ENCODE data around the gene FMO1. TPM values are rescaled to one million over a fixed set of nuclear protein-coding genes. Genes with fewer than 3 reads are reported as not detected.

FMO1 gene
- total and polyA plus RNA-seq, 2 of the 8 experiments (the other 6 are each of a cell fraction or from before 2014, with no cell fraction given) = 0.11 TPM; not detected in 1

- no peak for TF ChIP-seq MAX (IDR thresholded peaks at IDR 0.05)
These were observed 30.4 kb upstream of the FMO1 start (continued) for GRCh38 chr1:171217658-171218443.

Measured in H1 (cell line).